ENCODE results near the gene PTPRM.
A peak's percentile ranks its signal among the peaks of the same experiment; 100 is the strongest.
"Not testable (repeated sequence)": the region's sequence is repeated elsewhere in the genome, so short reads cannot be mapped to it uniquely, and the experiment has no call there.

PTPRM gene

DNA sequence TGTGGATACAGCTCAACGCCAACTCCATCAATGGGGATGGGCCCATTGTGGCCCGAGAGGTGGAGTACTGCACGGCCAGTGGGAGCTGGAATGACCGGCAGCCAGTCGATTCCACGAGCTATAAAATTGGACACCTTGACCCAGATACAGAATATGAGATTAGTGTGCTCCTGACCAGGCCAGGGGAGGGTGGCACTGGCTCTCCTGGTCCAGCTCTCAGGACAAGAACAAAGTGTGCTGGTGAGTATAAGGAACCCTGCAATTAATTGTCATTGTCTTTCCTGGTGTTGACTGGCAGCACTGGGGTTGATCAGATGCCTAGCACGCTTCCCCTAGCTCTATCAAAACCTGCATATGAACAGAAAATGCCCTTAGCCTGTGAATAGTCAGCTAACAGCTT lies 388.1 kb downstream of the PTPRM start:
- DNase-seq = no peak

DNA sequence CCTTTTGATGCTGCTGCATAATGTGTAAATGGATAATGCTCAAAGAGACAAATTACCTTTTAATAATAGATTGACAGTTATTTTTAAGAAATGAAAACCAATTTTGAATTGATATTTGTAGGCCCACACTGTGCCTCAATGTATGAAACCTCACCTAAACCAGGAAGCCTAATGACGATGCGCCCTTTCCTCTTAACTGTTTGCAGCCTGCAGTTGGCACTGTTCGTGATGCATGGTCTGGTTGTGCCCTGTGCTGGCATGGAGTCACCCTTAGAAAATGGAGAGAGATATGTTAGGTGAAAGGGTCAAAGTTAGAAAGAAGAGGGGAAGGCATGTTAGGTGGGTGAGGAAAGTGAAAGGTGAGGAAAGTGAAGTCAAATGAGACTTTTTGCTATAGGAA lies 390.2 kb downstream of the PTPRM start:
- DNase-seq = no peak

DNA sequence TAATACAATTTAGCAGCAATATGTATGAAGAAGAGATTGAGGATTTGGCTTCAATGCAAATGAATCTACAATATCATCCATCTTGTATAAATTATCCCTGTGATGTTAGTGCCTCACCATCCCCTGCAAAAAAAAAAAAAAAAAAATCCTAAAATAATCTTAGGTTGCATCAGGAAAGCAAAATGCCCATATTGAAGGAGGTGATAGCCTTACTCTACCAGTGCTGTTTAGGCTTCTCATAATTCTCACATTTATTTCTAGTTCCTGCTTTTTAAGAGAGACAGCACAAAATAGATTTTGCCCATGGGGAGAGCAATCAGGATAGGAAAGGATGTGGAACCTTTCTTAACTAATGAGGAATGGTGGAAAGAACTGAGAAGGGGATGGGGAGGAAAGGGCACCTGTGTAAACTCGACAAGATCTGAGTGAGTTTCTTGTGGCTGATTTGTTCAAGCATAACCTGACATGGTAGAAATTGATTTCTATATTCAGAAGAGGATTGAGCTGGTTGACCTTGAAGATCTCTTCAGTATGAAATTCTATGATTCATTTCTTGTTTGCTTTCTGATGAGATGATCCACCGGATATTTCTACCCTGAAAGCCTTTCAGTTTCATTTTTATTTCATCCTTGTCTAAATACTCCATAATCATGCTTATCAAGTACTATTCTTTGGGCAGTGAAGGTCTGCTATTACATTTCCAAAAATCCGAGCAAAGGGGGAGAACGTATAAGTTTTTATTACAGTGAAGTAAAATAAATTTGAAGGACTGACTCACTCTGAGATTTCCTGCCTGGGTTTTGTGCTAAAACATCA lies 391.2 kb downstream of the PTPRM start:
- DNase-seq = no peak

DNA sequence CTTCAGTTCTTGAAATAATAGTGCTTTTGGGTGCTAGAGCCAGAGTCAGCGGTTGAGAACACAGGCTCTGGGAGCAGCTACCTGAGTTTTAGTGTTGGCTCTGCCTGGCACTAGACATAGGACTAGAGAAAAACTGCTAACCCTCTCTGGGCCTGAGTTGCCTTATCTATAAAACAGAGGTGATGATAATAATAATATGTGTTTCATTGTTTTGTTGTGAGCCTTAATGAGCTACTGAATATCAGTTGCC lies 391.7 kb downstream of the PTPRM start:
- no peak for DNase-seq

DNA sequence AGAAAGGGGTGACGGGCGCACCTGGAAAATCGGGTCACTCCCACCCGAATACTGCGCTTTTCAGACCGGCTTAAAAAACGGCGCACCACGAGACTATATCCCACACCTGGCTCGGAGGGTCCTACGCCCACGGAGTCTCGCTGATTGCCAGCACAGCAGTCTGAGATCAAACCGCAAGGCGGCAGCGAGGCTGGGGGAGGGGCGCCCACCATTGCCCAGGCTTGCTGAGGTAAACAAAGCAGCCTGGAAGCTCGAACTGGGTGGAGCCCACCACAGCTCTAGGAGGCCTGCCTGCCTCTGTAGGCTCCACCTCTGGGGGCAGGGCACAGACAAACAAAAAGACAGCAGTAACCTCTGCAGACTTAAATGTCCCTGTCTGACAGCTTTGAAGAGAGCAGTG lies 399.6 kb downstream of the PTPRM start:
- DNase-seq = not testable (repeated sequence)

DNA sequence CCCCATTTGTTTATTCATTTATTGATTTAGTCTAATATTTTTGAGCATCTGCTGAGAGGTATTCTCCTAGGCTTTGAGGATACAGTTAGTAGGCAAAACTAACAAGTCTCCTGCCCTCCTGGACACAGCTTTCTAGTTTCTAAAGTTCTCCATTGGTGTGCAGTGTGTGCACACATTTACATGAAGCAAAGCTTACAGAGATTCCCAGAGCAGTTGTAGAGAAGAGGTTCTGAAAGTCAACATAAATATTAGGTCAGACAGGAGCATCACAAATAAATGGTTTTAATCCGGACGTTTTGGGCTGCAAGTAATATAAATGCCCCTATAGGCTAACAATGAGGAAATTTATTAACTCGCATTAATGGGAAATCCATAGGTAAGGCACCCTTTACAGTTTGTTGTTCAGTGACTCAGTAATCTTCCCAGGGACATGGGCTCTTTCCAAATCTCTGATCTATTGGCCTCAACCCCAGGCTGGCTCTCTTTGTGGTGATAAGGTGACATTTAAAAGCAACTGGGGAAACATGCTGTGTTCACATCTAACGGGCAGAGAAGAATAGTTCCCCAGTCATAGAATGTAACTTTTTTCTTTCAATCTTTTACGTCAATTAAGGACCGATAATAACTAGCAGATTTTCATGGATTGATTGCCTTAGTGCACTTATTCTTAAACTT lies 407.2 kb downstream of the PTPRM start:
- DNase-seq = no peak

DNA sequence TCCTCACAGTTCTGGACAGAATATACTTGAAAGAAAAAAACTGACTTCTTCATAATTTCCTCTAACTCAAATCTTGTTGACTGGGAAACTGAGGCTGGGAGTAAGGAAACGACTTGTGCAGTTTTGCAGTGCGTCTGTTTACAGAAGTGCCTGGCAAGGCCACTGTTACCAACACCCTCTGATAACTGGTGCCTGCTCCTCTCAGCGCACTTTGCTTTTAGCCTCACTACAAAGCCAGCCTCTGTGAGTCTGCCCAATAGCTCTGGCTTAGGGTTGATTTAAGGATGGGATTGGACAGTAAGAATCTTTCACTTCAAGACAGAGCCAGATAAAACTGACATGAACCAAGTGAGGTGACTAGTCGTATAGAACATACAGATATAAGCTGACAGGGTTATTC lies 410.8 kb downstream of the PTPRM start:
- DNase-seq = no peak

DNA sequence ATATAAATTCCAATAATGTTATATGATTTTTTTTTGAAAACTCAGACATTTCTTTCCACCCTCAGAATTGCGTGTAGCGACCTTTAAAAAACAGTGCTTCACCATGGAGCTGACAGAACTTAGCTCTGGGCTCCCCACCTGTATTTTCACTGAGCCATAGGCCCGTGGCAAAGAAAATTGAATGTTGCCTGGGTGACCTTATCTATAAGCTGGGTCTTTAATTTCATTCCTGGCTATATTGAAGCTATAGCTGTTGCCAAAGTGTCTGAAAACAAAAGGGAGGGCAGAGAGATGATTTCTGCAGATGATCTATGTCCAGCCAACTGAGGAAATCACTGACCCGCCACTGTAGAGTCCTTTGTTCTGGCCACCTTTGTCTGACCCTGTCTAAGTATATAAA lies 411.7 kb downstream of the PTPRM start:
- DNase-seq = no peak

DNA sequence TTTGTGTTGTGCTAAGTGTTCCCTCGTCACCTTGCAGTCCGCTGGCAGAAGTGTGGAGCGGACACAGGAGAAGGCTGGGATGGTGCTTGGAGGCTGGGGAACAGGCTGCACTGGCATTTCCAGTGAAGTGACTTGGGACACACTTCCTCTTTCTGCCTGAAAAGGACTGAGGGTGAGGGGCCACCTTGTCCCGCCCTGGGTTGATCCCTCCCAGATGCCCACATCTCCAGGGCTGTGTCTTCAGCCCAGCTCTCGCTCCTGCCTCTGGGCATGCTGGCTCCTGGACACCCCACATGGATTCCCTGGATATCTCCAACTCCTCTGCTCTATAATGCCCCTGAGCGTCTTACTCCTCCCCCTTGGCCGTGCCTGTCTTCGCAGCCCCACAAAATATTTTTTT lies 412.6 kb downstream of the PTPRM start:
- no peak for DNase-seq

DNA sequence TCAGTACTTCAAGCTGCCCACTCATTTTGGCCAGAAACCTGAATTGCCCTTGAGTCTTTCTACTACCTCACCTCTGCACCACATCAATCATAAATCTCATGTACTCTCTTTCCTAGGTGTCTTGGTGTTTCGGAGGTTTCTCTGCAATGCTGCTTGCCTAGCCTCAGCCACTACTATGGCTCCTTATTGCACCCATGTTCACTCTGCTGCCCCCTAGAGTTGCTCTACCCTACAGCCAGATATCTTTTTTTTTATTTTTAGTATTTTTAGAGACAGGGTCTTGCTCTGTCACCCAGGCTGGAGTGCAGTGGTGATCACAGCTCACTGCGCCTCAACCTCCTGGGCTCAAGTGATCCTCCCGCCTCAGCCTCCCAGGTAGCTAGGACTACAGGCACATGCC lies 413.0 kb downstream of the PTPRM start:
- DNase-seq = no peak

DNA sequence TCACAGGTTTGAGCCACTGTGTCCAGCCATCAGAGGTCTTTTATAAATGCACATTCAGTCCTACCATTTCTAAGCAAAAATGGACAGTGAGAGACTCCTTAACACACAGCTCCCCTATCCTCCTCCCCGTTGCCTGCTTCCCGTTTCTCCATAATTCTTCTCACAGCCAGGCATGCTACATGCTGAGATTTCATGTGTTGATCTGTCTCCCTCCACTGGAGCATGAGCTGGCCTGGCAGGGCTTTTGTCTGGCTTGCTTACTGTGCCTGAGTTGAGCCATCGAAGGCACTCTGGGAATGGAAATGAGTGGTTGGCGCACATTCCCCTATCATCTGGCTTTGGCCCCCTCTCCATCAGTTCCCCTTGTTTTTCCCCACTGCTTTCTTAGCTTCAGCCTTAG lies 413.5 kb downstream of the PTPRM start:
- DNase-seq = no peak

DNA sequence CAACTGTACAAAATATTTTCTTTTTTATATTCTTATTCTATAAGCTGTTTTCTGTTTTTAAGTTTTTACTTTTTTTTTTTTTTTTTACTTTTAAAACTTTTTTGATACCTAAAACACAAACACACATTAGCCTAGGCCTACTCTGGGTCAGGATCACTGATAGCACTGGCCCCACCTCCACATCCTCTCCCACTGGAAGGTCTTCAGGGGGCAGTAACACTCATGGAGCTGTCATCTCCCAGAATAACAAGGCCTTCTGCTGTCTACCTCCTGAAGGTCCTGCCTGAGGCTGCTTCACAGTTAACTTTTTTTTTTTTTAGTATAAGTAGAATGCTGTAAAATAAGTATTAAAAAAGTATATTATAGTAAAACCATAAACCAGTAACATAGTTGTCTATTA lies 415.1 kb downstream of the PTPRM start:
- no peak for DNase-seq

DNA sequence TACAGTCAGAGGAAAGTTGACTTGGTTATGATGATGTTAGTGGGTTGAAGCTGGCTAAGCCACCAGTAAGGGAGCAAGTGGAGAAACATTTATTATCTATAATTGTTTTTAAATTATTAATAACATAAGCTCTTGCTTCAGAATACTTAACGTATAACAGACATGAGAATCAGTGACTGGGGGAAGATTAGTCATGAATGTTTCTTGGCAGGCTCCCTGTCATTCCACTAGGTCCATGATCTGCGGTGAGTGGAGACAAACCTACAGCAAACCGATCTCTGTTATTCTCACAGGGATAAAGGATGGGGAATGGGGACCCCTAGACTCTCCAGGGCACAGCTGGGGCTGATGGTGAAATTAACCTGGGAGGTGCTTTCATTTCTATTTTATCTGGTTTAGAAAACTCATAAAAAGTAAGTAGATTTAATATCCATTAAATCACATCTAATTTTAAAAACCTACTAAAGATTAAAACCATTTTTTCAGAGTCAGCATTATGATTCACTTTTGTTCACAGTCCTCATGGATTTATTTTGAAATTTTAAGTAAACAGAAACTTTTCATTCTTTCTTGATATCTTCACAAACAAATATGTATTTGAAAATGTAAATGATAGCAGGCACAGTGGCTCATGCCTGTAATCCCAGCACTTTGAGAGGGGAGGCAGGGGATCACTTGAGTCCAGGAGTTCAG lies 420.3 kb downstream of the PTPRM start:
- no peak for DNase-seq

DNA sequence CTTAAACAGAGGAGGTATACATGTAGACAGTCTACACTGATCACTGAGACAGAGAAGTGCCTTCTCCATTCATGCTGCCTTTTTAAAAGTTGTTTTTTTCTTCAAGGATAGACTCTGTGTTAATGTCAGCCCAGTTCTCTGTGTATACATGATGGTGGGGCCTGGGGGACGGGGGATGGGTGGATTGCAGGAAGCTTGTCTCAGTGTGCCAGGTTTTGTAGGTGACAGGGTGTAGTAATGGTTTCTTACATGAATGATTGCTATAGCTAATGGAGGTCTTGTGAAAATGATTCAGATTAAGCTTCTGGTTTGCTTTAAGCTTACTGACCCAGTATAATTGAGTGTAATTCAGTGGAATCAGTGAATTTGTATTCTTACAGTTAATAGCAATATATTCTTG lies 423.6 kb downstream of the PTPRM start:
- no peak for DNase-seq

DNA sequence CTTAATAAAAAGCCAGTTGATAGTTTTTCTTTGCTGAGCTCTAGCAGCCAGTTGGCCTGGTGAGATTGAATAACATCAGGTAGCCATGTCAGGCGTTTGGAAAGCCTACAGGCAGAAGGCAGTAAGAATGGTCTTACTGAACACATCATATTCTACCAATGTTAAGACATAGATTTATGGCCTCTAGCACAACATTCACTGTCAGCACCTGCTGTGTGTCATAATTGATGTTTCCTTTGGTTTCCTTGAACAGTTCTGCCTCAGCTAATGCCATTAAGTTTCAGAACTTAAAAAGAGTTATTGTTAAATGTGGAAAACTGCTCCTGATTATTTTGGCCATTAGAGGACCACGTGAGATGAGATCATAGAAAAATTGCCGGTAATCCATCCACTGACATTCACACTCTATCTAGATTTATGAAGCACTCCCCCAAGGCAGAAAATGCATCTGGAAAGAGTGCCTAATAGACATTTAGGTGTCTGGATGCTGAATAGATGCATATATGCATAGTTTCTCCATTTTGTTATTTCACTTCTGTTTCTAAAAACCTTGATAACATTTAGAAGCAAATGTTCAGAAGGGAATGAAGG lies 434.7 kb downstream of the PTPRM start:
- no peak for DNase-seq

DNA sequence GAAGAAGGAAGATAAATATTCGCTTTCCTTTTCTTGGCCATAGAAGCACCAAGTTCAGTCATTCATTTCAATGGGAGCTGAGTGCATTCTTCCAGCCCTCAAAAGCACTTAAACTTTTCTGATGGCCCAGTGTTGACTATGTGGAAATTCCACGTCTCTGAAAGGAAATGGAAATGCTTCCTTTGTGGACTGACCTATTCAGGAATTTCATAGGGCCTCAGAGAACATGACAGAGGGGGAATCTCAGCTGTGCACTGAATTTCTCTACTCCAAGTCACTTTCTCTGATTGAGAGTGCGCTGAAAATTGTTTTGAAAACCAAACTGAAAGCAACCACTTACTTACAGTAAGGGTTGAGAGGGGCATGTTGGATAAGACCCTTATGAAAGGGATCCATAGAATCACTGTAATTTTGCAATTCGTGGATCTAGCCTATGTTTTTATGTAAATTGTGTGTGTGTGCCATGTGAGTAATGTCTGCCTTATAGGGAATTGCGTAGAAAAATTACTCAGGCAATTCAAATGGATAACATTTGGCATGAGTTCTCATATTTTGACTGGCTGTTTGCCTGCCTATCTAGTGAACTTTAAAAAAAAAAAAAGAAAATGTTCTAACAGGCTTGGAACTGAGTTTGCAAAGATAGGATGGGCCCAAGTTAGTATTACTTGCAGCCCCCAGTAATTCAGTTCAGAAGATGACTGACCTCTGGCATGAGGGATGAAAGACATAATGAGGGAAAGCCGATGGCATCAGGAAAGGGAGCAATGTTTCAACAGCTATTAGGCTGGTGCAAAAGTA lies 437.0 kb downstream of the PTPRM start:
- no peak for DNase-seq

DNA sequence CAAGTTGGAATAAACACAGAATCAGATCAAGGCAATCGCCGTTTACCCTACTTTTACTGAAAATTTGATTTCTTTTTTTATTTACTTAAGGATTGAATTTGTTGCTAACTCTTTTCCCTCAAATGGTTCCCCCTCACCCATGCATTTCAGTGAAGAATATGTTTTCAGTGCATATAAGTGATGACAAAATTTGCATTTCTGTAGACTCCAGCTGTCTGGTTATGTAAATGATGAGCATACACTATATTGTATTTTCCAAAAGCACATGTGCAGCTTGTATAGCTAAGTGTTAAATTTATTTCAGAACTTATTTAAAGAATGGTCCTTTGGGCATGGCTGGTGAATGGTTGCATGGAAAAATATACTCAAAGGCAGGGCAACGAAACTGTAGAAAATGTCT lies 437.7 kb downstream of the PTPRM start:
- no peak for DNase-seq

DNA sequence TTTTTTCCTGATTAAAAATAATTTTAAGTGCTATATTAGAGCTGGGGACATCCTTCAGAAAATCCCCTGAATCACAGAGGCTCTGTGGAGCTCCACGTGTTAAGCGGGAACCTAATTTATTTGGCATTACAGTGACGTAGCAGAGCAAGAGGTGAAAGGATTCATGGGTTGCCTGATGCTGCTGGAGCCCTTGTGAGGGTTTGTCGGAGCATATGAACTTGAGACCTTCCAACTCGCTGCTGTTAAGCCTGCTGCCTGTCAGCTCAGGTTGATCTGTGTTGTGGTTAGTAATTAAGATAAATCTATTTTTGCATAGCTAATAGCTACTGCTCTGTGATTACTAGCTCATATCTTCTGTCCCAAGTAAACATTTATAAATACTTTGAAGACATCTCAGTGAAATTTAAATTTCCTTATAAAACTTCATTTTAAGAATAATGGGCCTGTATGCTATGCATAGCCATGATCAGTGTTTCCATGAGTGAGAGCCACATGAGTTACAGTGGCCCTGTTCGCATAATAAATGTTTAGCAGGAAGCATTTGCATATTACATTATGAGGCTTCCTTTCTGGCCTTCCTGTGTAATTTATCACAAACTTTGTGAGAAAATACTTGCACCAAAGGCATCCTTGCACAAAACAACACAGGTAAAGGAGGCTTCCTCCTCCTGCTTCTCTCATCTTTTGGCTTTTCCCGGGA lies 438.9 kb downstream of the PTPRM start:
- DNase-seq = no peak

DNA sequence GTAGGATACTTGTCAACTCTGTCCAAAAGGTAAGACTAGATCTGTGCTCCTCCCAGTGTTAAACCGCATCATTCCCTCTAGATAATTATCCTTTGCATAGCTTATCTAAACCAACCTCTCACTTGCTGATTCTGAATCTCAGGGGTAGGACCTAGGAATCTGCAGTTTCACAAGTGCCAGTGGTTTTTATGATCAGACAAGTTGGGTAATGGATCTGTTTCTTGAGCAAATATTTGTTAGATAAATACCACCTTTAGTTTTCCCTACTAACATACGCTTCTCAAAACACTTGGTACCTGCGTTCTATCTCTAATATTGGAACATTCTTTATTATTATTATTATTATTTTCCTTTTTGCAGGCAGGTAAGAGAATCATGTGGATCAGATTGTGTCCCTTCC lies 439.9 kb downstream of the PTPRM start:
- no peak for DNase-seq

DNA sequence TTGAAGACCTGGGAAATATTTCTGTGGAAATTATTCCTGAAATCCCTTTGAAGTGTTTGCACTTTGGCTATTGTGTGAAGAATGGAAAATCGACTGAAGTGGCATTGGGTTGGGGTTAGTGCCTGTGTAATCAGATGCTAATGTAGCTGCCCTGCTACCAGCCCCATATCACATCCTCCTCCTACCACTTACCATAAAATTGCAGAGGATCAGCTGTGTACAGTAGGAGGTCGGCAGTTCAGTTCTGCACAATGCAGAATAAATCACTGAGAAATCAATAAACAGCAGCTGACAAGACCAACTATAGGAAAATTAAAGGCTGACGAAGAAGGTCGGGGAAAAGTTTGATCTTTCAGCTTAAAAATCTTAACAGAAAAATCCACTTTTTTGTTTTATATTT lies 440.9 kb downstream of the PTPRM start:
- peak in 1 of 2 experiments; percentile 6 for DNase-seq

DNA sequence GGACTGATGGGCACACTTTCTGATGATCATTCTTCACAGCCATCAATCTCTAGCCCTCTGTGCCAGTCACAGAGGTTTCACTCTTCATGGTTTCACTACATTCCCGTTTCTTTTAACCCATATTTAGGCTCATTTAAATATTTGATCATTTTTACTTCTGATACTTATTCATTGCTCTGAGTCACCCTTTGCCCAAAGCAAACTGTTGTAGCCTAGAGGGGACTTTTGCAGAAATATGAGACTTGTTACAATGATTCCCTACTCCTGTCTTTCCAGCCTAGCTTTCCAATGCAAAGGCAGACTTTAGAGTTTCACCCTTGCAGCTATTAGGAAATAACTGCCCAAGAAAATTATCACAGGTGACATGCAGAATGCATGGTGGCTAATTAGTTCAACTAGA lies 444.2 kb downstream of the PTPRM start:
- DNase-seq = no peak

DNA sequence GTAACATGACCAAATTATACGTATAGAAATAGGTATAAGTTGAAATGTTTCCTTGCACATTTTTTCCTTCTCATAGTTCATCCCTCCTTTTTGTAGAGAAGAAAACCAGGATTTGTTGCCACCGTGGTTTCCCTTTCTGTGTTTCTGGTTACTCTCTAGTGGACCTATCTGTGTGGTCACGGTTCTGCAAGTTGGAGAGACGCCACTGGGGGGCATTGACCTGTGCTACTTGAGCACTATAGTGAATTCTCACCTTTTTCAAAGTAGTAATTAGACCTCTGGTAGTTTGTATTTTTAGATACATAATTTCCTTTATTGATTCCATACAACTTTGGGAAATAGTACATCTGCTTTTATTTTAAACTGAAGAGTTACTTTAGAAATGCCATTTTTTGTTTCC lies 444.8 kb downstream of the PTPRM start:
- no peak for DNase-seq

Measured in NCI-H524 (cell line).